CD4-positive, alpha-beta T cell treated with Interleukin-6 for 4 hours (primary cell): ENCODE measurements around the gene PLK3.
"Not testable (repeated sequence)": the region's sequence is repeated elsewhere in the genome, so short reads cannot be mapped to it uniquely, and the experiment has no call there.

Source experiments
- DNase-seq: peaks from one replicate; pipeline ENCODE4 v3.0.0-alpha.2; 2020; ENCODE audit warnings: mixed read lengths

Gene PLK3

DNA sequence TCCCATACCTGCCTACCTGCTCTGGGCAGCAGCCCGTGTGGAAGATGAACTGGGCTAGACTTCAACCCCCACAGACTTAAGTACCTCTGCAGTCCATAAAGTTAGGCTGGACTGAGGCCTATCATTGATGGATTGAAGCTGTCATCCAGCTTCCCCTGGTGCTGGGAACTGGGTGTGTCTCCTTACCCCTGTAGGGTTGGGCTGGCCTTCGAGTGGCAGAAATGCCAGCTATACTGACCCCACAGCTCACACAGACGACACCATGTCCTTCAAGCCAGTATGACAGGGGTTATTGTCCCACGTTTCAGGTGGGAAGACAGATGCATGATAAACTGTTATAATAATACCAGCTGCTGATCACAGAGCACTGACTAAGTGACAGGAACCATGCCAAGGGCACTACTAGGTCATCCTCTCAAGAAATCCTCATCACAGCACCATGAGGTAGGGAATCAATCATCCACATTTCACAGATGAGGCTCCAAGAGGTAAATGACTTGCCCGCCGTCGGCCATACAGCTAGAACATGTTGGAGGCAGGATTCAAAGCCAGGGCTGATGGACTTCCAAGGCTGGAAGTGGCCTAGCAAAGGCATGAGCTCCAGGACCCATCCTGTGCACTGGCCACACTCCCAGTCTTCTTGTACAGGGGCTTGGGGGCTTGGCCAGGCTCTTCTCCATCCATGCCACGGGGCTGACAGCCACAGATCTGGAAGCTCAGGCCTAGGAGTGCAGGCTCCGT lies 11.9 kb upstream of the PLK3 start, which contains the start of gene BEST4:
BEST4 (minus strand) TSS at position 51 of the 741 bp plus-strand sequence. CDS start 465 bp downstream, outside the sequence.
- no peak for DNase-seq

DNA sequence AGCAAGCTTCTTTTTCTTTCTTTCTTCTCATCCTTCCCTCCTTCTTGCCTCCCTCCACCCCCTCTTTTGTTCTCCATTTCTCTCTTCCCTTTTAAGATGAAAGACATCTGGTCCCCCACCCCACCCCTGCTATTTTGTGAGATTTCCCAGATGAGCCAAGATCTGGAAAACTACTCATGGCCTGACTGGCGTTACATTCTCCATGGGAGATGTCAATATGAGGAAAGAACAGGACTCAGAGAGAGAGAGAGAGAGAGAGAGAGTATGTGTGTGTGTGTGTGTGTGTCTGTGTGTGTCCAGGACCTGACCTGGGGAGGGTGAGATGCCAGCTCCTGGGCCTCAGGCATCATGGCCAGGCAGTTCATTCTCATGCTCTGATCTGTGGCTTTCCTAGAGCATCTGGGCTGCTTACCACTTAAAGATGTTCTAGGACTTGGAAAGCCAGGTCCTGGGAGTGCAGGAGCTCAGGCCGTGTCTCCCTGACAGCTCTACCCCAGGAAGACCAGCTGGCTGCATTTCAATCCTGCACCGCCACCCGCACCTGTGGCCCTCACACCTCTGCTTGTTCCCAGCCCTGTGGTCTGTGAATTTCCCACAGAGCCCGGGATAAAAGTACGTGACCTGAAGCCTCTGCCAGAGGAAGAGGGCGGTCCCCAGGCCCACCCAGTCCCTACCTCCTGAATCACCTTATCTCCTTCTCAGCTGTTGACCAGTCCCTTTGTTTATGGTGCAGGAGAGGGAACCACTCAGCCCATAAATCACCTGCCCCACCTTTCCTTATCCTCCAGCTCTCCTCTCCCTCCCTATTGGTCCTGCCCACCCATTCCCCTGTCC lies 9.0 kb upstream of the PLK3 start:
- DNase-seq = no peak

DNA sequence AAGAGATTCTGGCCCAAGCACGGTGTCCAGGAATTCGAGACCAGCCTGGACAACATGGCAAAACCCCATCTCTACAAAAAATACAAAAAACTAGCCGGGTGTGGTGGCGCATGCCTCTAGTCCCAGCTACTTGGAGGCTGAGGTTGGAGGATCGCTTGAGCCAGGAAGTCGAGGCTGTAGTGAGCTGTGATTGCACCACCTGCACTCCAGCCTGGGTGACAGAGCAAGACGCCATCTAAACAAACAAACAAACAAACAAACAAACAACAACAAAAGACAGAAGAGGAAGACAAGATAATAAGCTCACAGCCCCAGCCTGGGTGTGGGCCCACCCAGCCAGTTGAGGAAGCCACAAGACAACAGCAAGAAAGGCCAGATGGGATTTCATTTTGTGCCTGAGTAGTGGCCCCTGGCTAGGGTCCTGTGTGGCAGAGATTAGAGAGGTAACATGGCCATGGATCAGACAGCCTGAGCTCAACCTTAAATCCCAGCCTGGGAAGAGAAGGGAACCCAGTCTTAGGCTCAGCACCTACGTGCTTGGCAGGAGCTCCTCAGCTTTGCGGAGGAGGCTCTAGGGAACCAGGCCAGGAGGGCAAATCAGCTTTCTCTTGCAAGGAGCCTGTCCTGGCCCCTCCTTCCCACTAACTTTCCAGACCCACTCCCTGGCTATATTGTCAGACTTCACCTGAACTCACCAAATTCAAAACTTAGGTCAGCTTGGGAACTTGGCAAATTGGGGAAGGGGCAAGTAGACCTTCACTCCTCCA lies 7.3 kb upstream of the PLK3 start:
- no peak for DNase-seq

DNA sequence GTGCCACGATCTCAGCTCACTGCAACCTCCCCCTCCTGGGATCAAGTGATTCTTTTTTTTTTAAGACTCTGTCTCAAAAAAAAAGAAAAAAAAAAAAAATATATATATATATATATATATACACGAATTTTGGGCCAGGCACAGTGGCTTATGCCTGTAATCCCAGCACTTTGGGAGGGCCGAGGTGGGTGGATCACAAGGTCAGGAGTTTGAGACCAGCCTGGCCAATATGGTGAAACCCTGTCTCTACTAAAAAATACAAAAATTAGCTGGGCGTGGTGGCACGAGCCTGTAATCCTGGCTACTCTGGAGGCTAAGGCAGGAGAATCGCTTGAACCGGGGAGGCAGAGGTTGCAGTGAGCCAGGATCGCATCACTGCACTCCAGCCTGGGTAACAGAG lies 2.3 kb upstream of the PLK3 start:
- not testable (repeated sequence) for DNase-seq

DNA sequence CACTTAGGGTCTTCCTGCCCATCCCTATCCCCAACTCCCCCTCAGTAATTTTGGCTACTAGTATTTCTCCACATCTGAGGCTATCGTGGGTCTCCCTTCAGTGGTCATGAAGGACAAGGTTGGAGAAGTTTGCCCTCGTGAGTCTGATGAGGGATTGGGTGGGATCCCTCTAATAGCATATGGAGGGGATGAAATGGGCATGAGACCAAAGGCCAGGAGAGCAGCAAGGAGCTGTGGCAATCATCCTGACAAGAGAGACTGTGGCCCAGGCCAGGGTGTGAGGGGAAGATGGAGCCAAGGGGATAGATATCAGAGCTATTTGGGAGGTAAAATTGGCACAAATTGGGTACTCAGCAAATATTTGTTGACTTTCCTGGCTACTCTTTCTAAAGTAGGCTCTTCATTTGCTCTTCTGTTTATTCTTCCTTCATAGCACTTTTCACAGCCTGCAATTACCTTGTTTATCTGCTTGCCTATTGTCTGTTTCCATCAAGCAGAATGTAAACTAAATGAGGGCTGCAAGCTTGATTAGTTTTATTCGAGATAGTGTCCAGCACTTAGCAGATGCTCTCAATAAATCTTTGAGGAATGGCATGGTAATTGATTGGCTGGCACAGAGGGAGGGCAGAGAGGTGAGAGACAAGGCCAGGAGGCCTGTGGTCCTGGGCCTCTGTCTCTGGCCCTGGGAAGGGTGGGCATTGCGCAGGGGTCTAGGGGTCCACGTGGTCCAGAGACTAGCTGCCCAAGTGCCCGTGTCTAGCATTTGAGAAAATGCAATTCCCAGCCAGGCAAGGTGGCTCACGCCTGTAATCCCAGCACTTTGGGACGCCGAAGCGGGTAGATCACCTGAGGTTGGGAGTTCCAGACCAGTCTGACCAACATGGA lies 1.5 kb upstream of the PLK3 start:
- DNase-seq = no peak

DNA sequence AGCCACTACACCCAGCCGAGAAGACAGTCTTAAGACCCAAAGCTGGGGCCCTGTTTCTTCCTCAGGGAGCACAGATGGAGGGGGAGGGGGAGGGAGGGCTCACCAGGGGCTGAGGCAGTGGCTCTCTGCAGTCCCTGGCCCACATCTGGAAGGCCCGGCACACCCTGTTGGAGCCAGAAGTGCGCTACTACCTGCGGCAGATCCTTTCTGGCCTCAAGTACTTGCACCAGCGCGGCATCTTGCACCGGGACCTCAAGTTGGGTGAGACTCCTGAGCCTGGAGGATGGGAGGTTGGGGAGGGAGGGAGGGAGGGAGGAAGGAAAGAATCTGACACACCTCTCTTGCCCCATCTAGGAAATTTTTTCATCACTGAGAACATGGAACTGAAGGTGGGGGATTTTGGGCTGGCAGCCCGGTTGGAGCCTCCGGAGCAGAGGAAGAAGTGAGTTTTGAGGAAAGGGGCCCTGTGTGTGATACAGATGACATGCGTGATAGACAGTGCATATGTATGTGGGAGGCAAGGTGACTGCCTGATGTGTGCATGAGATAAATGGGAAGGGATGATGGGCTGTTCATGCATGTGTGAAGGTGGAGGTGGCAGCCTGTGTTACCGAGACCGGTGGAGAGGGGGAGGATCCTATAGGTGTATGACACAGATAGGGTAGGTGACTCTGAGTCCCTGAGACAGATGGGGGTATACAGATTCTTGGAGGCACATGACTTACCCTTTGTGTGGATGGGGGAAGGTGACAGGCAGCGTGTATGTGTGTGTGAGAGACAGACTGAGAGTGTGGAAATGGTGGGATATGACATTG lies 1.5 kb downstream of the PLK3 start:
- DNase-seq = peak; percentile 48

DNA sequence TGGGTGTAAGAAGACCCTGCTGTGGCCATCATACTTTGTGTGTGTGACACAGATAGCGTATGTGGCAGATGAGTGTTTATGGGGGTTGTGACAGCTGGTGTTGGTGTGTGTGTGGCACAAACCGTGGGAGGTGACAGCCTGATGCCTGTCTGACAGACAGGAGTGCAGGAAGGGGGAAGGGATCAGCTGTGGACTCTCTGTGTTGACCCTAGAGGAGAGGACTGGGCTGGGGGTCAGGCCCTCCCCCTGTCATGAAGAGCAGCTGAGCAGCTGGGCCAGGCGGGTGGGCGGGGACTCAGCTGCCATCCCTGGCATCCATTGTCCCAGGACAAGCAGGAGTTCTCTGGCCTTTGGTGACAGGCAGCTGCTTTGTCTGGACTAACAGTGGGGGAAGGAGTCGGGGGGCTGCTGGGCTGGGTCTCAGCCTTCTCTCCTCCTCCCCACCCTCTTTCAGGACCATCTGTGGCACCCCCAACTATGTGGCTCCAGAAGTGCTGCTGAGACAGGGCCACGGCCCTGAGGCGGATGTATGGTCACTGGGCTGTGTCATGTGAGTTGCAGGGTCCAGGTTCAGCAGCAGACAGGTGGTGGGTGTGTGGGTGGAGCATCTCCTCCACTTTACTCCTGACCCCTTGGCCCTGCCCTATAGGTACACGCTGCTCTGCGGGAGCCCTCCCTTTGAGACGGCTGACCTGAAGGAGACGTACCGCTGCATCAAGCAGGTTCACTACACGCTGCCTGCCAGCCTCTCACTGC lies 2.3 kb downstream of the PLK3 start:
- DNase-seq = peak; percentile 18

DNA sequence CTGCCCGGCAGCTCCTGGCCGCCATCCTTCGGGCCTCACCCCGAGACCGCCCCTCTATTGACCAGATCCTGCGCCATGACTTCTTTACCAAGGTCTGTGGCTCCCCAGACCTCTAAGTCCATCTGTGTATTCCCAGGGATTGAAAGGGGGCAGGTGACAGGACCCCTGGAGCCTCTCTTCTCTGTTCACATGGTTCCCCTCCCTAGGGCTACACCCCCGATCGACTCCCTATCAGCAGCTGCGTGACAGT lies 2.8 kb downstream of the PLK3 start:
- DNase-seq = no peak

DNA sequence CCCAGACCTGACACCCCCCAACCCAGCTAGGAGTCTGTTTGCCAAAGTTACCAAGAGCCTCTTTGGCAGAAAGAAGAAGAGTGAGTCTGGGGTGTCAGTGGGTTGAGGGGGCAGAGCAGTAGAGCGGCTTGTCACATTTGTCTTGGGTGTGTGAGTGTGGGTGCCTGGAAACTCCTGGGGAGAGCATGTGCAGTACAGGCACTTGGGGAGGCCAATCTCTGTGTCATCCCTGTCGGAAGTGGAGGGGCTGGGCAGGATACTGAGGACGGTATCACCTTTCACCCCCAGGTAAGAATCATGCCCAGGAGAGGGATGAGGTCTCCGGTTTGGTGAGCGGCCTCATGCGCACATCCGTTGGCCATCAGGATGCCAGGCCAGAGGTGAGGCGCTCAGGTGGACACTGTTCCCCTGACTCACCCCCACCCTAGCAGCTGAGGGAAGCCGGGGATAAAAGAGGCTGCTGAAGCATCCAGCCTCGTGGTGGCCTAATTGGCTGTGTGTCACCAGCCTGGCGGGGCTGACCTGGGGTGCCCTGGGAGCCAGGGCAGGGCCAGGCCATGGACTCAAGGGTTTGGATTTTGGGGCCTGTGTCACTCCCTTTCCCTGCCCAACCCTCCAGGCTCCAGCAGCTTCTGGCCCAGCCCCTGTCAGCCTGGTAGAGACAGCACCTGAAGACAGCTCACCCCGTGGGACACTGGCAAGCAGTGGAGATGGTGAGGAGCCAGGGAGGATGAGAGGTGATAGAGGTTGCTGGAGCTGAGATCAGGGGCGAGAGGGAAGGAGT lies 3.3 kb downstream of the PLK3 start:
- no peak for DNase-seq

DNA sequence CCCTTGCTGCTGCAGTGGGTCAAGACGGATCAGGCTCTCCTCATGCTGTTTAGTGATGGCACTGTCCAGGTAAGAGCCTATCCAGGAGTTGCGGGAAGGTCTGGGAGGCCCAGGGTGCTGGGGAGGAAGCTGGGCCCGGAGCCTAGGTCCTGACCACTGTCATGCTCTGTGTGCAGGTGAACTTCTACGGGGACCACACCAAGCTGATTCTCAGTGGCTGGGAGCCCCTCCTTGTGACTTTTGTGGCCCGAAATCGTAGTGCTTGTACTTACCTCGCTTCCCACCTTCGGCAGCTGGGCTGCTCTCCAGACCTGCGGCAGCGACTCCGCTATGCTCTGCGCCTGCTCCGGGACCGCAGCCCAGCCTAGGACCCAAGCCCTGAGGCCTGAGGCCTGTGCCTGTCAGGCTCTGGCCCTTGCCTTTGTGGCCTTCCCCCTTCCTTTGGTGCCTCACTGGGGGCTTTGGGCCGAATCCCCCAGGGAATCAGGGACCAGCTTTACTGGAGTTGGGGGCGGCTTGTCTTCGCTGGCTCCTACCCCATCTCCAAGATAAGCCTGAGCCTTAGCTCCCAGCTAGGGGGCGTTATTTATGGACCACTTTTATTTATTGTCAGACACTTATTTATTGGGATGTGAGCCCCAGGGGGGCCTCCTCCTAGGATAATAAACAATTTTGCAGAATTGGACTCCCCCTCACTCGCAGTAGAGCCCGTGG lies 5.3 kb downstream of the PLK3 start:
- no peak for DNase-seq

DNA sequence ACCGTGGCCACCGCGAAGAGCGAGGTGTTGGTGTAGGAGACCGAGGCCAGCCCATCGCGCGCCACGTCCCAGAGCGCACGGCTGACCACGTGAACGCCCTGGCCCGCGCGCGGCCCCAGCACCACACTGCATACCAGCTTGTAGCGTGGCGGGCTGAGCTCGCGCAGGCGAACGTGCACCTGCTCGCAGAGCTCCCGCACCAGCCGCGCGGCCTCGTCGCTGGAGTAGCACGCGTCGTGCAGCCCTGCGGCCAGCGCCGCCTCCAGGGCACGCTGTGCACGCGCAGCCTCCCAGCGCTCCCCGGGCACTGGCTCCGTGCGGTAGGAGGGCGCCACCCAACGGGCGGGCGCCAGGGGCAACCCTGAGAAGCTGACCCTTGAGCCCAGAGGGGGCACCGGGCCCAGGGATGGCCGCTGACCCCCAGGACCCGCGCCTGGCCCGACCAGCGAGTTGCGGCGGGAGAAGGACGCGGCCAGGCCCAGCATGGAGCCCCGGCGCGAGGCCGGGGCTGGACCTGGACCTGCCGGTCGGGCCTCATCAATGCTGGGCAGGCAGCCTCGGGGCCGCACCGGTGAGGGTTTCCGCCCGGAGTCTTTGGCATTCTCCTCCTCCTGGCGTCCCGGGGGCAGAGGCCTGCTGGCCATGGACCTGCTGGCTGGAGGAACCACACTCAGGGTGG lies 6.0 kb downstream of the PLK3 start:
- DNase-seq = no peak

DNA sequence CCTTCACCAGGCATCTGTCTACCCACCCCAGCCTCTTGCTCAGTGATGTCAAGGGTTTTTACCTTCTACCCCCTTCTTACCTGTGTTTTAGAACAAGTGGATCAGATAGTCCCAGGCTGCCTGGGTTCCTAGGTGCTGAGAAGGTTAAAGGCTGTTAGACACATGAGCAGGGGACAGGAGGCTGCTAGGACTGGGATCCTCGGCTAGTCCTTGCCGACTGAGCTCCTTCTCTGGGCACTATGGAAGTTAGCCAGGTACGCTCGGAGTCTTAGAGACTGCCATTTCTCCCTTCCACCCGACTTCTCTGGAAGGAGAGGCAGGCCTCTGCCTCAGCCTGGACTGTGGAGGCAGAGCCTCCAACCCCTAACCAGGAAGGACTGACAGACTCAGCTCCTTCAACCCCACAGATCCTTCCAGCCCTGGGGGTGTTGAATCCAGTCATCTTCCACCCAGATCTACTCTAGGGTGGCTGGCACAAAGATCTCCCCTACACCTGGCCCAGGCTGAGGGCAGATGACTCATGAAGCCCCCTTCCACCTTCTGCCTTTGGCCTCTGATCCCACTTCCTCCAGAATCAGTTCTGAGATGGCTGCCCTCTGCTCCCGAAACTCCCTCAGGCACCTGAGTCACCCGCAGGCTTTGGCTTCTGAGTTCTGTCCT lies 6.7 kb downstream of the PLK3 start, which contains the start of gene DYNLT4:
DYNLT4 (minus strand) TSS at position 648 of the 660 bp plus-strand sequence. CDS start 683 bp downstream, outside the sequence.
- peak; percentile 18 for DNase-seq

DNA sequence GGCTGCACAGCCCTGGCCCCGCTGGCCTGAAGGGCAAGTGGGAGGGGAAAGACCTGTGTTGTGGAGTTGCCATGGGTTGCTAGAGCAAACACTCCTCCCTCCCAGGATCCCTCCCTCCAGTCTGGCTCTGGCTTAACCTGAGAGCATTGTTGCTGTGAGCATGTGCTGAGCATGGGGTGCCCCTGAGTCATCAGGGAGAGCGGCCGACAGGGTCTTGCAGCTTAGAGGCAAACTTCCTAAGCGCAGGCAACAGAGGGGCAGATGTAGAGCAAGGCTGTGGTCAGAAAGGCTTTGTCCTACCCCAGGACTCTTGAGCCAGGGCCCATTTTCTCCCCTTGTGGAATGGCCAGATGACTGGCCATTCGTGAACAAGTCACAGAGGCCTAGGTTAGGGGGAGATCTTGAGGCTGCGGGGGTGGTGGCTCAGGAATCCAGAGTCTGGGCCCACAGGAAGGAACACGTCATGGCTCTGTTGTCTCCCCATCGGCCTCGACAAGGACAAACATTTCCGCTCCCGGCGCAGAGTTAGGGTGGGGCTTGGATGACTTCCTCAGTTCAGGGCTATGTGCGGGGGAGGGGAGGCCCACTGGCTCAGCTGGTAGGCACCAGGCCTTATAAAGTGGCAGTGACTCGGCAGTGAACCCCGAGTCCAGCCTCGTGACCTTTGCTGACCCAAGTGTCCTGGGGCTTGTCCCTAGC lies 7.3 kb downstream of the PLK3 start:
- DNase-seq = peak; percentile 97

DNA sequence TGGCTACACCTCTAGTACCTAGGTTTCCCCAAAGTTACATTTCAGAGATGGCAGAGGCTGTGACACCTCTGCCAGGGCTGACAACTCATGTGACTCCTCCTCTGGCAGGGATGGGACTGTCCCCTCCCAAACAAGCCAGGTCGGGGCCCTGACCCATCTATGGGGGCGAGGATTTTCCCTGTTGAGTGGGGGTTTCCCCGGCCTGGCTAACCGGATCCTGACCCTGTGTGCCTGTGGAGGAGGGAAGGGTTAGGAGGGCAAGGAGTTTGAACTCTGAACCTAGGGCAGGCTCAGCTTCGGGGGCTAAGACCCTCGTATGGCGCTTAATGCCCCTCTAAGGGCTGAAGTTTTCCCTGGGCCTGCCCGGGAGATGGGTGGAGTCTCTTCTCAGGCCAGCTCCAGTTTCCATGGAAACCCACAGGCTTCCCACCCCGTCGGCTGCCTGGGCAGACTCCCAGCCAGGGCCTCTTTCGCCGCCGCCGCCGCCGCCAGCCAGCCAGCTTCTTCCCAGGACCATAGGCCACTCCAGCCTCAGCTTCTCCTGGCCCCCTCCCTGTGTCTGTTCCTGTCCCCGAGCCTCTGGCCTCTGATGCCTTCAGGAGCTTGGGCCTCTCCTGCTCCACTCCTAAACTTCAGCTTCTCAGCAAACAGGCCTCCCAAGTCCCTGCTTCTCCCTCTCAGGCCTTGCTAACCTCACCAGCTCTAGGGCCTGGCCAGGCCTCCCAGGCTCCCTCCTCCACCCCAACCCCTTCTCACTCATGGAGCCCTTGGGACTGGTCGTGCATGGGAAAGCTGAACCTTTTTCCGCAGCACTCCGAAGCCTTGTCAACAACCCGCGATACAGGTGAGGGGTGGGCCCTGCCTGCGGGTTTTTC lies 8.1 kb downstream of the PLK3 start, which contains the start of gene BTBD19:
BTBD19 (plus strand) TSS at position 461 of the 875 bp plus-strand sequence; CDS start at position 759, 298 bp downstream.
- DNase-seq = peak; percentile 26

DNA sequence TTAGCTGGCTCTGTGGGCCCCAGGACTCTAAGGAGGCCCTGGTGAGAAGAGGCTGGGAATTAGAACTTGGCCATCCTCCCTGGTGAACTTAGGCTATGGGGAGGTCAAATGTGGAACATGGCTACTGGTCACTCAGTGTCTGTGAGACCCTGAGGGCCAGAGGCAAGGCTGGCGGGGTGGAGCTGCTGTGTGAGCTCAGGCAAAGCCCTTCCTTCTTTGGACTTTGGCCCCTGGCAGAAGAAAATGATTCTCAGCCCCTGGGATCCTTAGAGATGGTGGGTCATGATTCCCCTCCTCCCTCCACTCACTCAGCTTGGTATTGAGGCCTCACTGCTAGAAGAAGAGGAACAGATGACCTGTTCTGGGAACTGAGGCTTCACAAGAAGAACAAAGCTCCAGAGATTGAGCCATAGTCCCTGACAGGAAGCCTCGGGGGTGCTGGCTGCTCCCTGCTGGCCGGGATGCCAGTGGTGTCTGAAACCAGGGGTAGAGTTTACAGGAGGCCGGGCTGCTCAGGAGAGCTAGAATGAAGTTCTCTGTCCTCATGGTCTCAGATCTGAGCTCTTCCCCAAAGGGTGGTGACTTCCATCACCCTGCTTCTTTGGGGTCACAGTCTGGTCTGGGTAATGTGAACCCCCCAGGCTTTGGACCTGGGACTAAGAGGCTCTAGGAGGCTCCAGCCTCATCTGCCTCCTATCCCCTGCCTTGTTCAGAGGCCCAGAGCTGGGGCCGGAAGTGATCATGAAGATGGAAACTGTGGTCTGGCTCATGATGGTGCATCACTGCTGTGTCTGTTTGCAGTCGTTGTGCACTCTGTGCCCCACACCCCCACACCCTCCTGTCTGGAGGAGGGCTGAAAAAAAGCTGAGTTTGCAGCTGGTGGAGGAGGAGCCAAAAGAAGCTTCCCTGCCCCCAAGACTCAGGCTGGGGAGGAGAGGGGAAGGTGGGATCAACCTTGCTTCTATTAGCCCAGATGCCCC lies 9.1 kb downstream of the PLK3 start:
- DNase-seq = peak; percentile 92
